Endothelial cell of umbilical vein (primary cell): ENCODE data around the gene DLGAP1. TPM values are rescaled to one million over a fixed set of nuclear protein-coding genes. Genes with fewer than 3 reads are reported as not detected.

Experiments used
- BruUV-seq: library from RNA; stranded (reverse); fragments of 400-500 nt; replicated peaks from 2 replicates; lab custom pipeline; 2021; lab: Mats Ljungman, UMichigan
- CTCF ChIA-PET: fragments of 300-600, 350-600 bp; sonication (Branson Sonifier 250); formaldehyde crosslinking; loops from one replicate; lab custom pipeline; 2021; ENCODE audit warnings: antibody characterized with exemption, inconsistent platforms; lab: Charles Lee
- POLR2A ChIA-PET: fragments of 300-600, 350-600 bp; sonication (Branson Sonifier 250); formaldehyde crosslinking; loops from one replicate; lab custom pipeline; 2021; ENCODE audit warnings: antibody characterized with exemption, inconsistent platforms; lab: Charles Lee
- DNase-seq: peaks from one replicate; pipeline ENCODE4 v3.0.0-alpha.2; 2011; ENCODE audit warnings: low read depth, low spot score
- FAIRE-seq: peaks from 2 replicates; lab custom pipeline; 2011; peaks lifted over from hg19 to GRCh38; lab: Jason Lieb, UNC
- H2AFZ ChIP-seq: 2 replicates; pipeline ENCODE4 v1.6.0; 2012; ENCODE audit warnings: low read depth, low read length, control low read depth, inconsistent platforms
- H3K27ac ChIP-seq: 2 replicates; pipeline ENCODE4 v1.5.1; 2011; ENCODE audit warnings: low read depth, mild to moderate bottlenecking, control low read depth, low read length, moderate library complexity; ENCODE audit not compliant: insufficient read depth
- H3K27me3 ChIP-seq, 2 experiments: 2 replicates each; pipeline versions ENCODE4 v1.6.0 to v1.6.1; 2011; ENCODE audit warnings: low read length in 2 of 2, mixed read lengths in 1 of 2; ENCODE audit not compliant: control insufficient read depth in 2 of 2, insufficient read depth in 2 of 2
- H3K36me3 ChIP-seq, 2 experiments: 2 replicates in 1 of 2; 3 replicates in 1 of 2; pipeline ENCODE4 v1.5.1; 2011; ENCODE audit warnings: low read length in 2 of 2, mild to moderate bottlenecking in 1 of 2, moderate library complexity in 1 of 2; ENCODE audit not compliant: control insufficient read depth in 2 of 2, insufficient read depth in 2 of 2; ENCODE audit errors: extremely low read depth in 1 of 2
- H3K4me1 ChIP-seq: 3 replicates; pipeline ENCODE4 v1.5.1; 2011; ENCODE audit warnings: mild to moderate bottlenecking, low read length; ENCODE audit not compliant: control insufficient read depth, insufficient read depth; ENCODE audit errors: extremely low read depth
- H3K4me2 ChIP-seq: 2 replicates; pipeline ENCODE4 v1.6.1; 2011; ENCODE audit warnings: low read length, control low read depth, mixed read lengths; ENCODE audit not compliant: insufficient read depth
- H3K4me3 ChIP-seq, 3 experiments: fragments of 200-600 bp in 1 of 3; sonication (generic), shearing (Covaris generic) in 1 of 3; replicated peaks in 1 of 3; 2 replicates each; pipeline ENCODE4 v1.5.1; 2011 to 2016; ENCODE audit warnings: control low read depth in 3 of 3, low read length in 3 of 3, mild to moderate bottlenecking in 2 of 3, inconsistent platforms in 1 of 3, low read depth in 1 of 3, moderate library complexity in 1 of 3; ENCODE audit not compliant: insufficient read depth in 1 of 3
- H3K79me2 ChIP-seq: 2 replicates; pipeline ENCODE4 v1.6.0; 2012; ENCODE audit warnings: low read length, inconsistent platforms; ENCODE audit not compliant: control insufficient read depth, insufficient read depth
- H3K9ac ChIP-seq: replicated peaks from 2 replicates; pipeline ENCODE3; 2011; ENCODE audit warnings: low read length, control low read depth; ENCODE audit not compliant: insufficient read depth; ENCODE audit errors: extremely low read depth
- H3K9me1 ChIP-seq: replicated peaks from 3 replicates; pipeline ENCODE4 v1.6.0; 2011; ENCODE audit warnings: mild to moderate bottlenecking, low read length; ENCODE audit not compliant: control insufficient read depth, insufficient read depth; ENCODE audit errors: extremely low read depth
- H3K9me3 ChIP-seq: replicated peaks from 2 replicates; pipeline ENCODE4 v1.5.1; 2012; ENCODE audit warnings: low read length, inconsistent platforms; ENCODE audit not compliant: control insufficient read depth, insufficient read depth
- H4K20me1 ChIP-seq: replicated peaks from 2 replicates; pipeline ENCODE3; 2011; ENCODE audit warnings: mild to moderate bottlenecking, low read length; ENCODE audit not compliant: control insufficient read depth, insufficient read depth; ENCODE audit errors: extremely low read depth
- CTCF ChIP-seq, 2 donors: IDR thresholded peaks; 1 replicate in 1 of 2; 2 replicates in 1 of 2; pipeline ENCODE4 v1.5.1; 2011; ENCODE audit warnings: low read length in 2 of 2, mild to moderate bottlenecking in 2 of 2, moderate library complexity in 2 of 2, control low read depth in 1 of 2, inconsistent platforms in 1 of 2, low read depth in 1 of 2; ENCODE audit not compliant: insufficient read depth in 1 of 2; ENCODE audit errors: extremely low read depth in 1 of 2
- EZH2 ChIP-seq: IDR thresholded peaks from 2 replicates; pipeline ENCODE4 v1.6.1; 2012; ENCODE audit warnings: borderline replicate concordance, low read depth, mild to moderate bottlenecking, moderate library complexity, low read length, inconsistent platforms; ENCODE audit not compliant: severe bottlenecking
- FOS ChIP-seq: IDR thresholded peaks from 2 replicates; pipeline ENCODE4 v1.6.1; 2011; ENCODE audit warnings: mild to moderate bottlenecking, low read length, moderate library complexity, borderline replicate concordance; ENCODE audit not compliant: insufficient read depth
- GATA2 ChIP-seq: IDR thresholded peaks from 2 replicates; pipeline ENCODE4 v1.7.0; 2011; ENCODE audit warnings: low read depth, mild to moderate bottlenecking, moderate library complexity, mixed read lengths, low read length; ENCODE audit not compliant: insufficient read length, insufficient read depth
- JUN ChIP-seq: IDR thresholded peaks from 2 replicates; pipeline ENCODE4 v1.6.1; 2011; ENCODE audit warnings: borderline replicate concordance, low read depth; ENCODE audit not compliant: insufficient read length, insufficient read depth
- MAX ChIP-seq: IDR thresholded peaks from 2 replicates; pipeline ENCODE4 v1.6.1; 2011; ENCODE audit not compliant: insufficient read depth, insufficient read length
- MYC ChIP-seq: IDR thresholded peaks from one replicate; pipeline ENCODE4 v1.6.1; 2011; ENCODE audit warnings: mild to moderate bottlenecking, low read depth, low read length
- POLR2A ChIP-seq: IDR thresholded peaks from 2 replicates; pipeline ENCODE4 v1.6.1; 2012; ENCODE audit warnings: low read depth, mild to moderate bottlenecking, control low read depth, low read length
- POLR2AphosphoS5 ChIP-seq: IDR thresholded peaks from 2 replicates; pipeline ENCODE4 v1.6.1; 2012; ENCODE audit warnings: low read depth, mild to moderate bottlenecking, control low read depth, low read length, moderate library complexity; ENCODE audit not compliant: insufficient read depth
- dilution Hi-C: fragments of 300-500 bp; cut with MboI; formaldehyde crosslinking; loops from one replicate; pipeline ENCODE4 v1.15.0; 2019; ENCODE audit warnings: low sequenced_read_pairs; ENCODE audit not compliant: extremely low pct_ligation_motif_present
- intact Hi-C: fragments of 100-400 bp; cut with micrococcal nuclease; formaldehyde crosslinking; loops from one replicate; pipeline ENCODE4 v1.10.0; 2022
- polyA plus RNA-seq, 4 experiments: library from polyadenylated mRNA; depleted of rRNA in 3 of 4; stranded (reverse) in 3 of 4; unstranded in 1 of 4; fragments of >200 nt; gene quantifications; 2 replicates each; pipeline versions ENCODE4 v1.2.1 to v1.2.3, GENCODE V29; 2011 to 2012; ENCODE audit warnings: missing spikeins in 1 of 4
- total RNA-seq: library from RNA; stranded (reverse); gene quantifications from 2 replicates; pipeline ENCODE4 v1.2.3, GENCODE V29; 2021

Gene DLGAP1
- total and polyA plus RNA-seq, 2 donors (not counting 3 experiments of a cell fraction or from before 2014, with no cell fraction given): 0.04 TPM; not detected in 1

- dilution Hi-C loops: no loop called here
- CTCF ChIA-PET: interaction anchor here (1.0 to 5.3 kb wide), 13 partner anchors 9 to 359 kb away, joined by 3 to 58 read pairs (median 9); no protein-coding TSS in a partner anchor
- TF ChIP-seq CTCF (IDR thresholded peaks at IDR 0.05; ENCODE audit: extremely low read depth in 1 of 2, insufficient read depth in 1 of 2, low read depth in 1 of 2, low read length in 2 of 2) (no peak), JUN (peak; percentile 89), MYC (no peak), POLR2AphosphoS5 (peak; percentile 61), POLR2A (peak; percentile 32), GATA2 (peak; percentile 93), MAX (no peak), FOS (peak; percentile 96), EZH2 (no peak)
- H3K79me2 ChIP-seq: peaks cover 24% of the 10 kb centered on the region
- H3K27me3 ChIP-seq: no peaks in the 10 kb centered on the region
- intact Hi-C loops: loop anchor here (2.0 kb wide), 1 partner anchor 156 kb away; no protein-coding TSS in a partner anchor
- H4K20me1 ChIP-seq: no peaks in the 10 kb centered on the region
- peak overlapping the region; percentile 86 for H3K4me2 ChIP-seq
- BruUV-seq: no TSS peak
- no peak overlapping the region for H2AFZ ChIP-seq
- H3K4me3 ChIP-seq: peak overlapping the region; percentile 41 to 95 (median 83)
- FAIRE-seq (peak; percentile 66), DNase-seq (peak; percentile 90)
- H3K9me3 ChIP-seq: no peaks in the 10 kb centered on the region
- POLR2A ChIA-PET: interaction anchor here (0.7 to 2.6 kb wide), 13 partner anchors 9 to 357 kb away, joined by 3 to 37 read pairs (median 7); partner anchors contain the start of gene MYL12A
- peak overlapping the region; percentile 96 for H3K27ac ChIP-seq
- peaks cover 43% of the 10 kb centered on the region for H3K4me1 ChIP-seq
- H3K9ac ChIP-seq: peak overlapping the region; percentile 97
- H3K9me1 ChIP-seq: no peaks in the 10 kb centered on the region
- H3K36me3 ChIP-seq: no peaks in the 10 kb centered on the region
These were observed 850.4 kb downstream of the DLGAP1 start for GRCh38 chr18:3604498-3605408.
